IMR-90 (cell line): ENCODE data around the gene NAA80. TPM values are rescaled to one million over a fixed set of nuclear protein-coding genes. Genes with fewer than 3 reads are reported as not detected.
A peak's percentile ranks its signal among the peaks of the same experiment; 100 is the strongest.

Experiments
- ATAC-seq: fragments of 200-7000 bp; cut with Tn5 transposase; 2 replicates; pipeline ENCODE4 v1.9.1; 2020; ENCODE audit warnings: low read depth, mild to moderate bottlenecking, moderate library complexity
- BruUV-seq: library from RNA; stranded (reverse); fragments of 400-500 nt; replicated peaks from 2 replicates; lab custom pipeline; 2021; lab: Mats Ljungman, UMichigan
- CTCF ChIA-PET: fragments of 300-600 bp; formaldehyde crosslinking; extraction: SDS; loops from one replicate; lab custom pipeline; 2021; ENCODE audit warnings: antibody characterized with exemption; lab: Yijun Ruan, JAX
- POLR2A ChIA-PET: fragments of 300-600 bp; sonication (Branson Sonifier 250); formaldehyde crosslinking; loops from one replicate; lab custom pipeline; 2022; ENCODE audit warnings: antibody characterized with exemption; ENCODE audit not compliant: unreplicated experiment; lab: Charles Lee
- DNase-seq: peaks from one replicate; pipeline ENCODE4 v3.0.0; 2013
- H2AFZ ChIP-seq: replicated peaks from 2 replicates; pipeline ENCODE3; 2013; ENCODE audit warnings: low read length, mild to moderate bottlenecking; ENCODE audit not compliant: poor library complexity
- H2AK5ac ChIP-seq: 2 replicates; pipeline ENCODE4 v1.6.1; 2013; ENCODE audit warnings: low read depth, low read length, inconsistent platforms
- H2AK9ac ChIP-seq: replicated peaks from 2 replicates; pipeline ENCODE3; 2013; ENCODE audit warnings: mild to moderate bottlenecking, low read depth, low read length, moderate library complexity; ENCODE audit not compliant: poor library complexity
- H2BK120ac ChIP-seq: 2 replicates; pipeline ENCODE4 v1.6.1; 2013; ENCODE audit warnings: low read depth, low read length, inconsistent platforms
- H2BK15ac ChIP-seq: 3 replicates; pipeline ENCODE4 v1.6.1; 2013; ENCODE audit warnings: low read depth, low read length, inconsistent platforms
- H2BK20ac ChIP-seq: 2 replicates; pipeline ENCODE4 v1.6.1; 2013; ENCODE audit warnings: low read depth, mild to moderate bottlenecking, inconsistent platforms, low read length, moderate library complexity
- H2BK5ac ChIP-seq: 2 replicates; pipeline ENCODE4 v1.6.1; 2013; ENCODE audit warnings: mild to moderate bottlenecking, low read depth, low read length, inconsistent platforms; ENCODE audit not compliant: poor library complexity, severe bottlenecking
- H3K14ac ChIP-seq: replicated peaks from 2 replicates; pipeline ENCODE4 v1.6.1; 2013; ENCODE audit warnings: low read depth, low read length, inconsistent platforms
- H3K18ac ChIP-seq: 2 replicates; pipeline ENCODE4 v1.6.1; 2013; ENCODE audit warnings: low read depth, low read length, control low read depth
- H3K23ac ChIP-seq: 2 replicates; pipeline ENCODE4 v1.6.1; 2013; ENCODE audit warnings: low read depth, low read length, inconsistent platforms
- H3K27ac ChIP-seq: 2 replicates; pipeline ENCODE4 v1.5.1; 2013; ENCODE audit warnings: mild to moderate bottlenecking, control low read depth, low read length; ENCODE audit not compliant: insufficient read depth
- H3K27me3 ChIP-seq: 2 replicates; pipeline ENCODE4 v1.6.1; 2013; ENCODE audit warnings: low read length; ENCODE audit not compliant: control insufficient read depth, insufficient read depth
- H3K36me3 ChIP-seq: 2 replicates; pipeline ENCODE4 v1.6.1; 2013; ENCODE audit warnings: low read length, mixed read lengths; ENCODE audit not compliant: control insufficient read depth, insufficient read depth
- H3K4ac ChIP-seq: 2 replicates; pipeline ENCODE4 v1.6.1; 2013; ENCODE audit warnings: low read depth, low read length, inconsistent platforms
- H3K4me1 ChIP-seq: 2 replicates; pipeline ENCODE4 v1.6.1; 2013; ENCODE audit warnings: low read length, mixed read lengths; ENCODE audit not compliant: control insufficient read depth, insufficient read depth
- H3K4me2 ChIP-seq: 2 replicates; pipeline ENCODE4 v1.6.1; 2013; ENCODE audit warnings: low read depth, mild to moderate bottlenecking, control low read depth, low read length, moderate library complexity
- H3K4me3 ChIP-seq: 2 replicates; pipeline ENCODE4 v1.5.1; 2013; ENCODE audit warnings: low read depth, mild to moderate bottlenecking, control low read depth, low read length, moderate library complexity; ENCODE audit not compliant: insufficient read depth
- H3K56ac ChIP-seq: 2 replicates; pipeline ENCODE4 v1.6.1; 2013; ENCODE audit warnings: low read length, inconsistent platforms; ENCODE audit not compliant: insufficient read depth; ENCODE audit errors: extremely low read depth
- H3K79me1 ChIP-seq, 2 experiments: 2 replicates each; pipeline ENCODE4 v1.6.1; 2013; ENCODE audit warnings: low read length in 2 of 2, inconsistent platforms in 1 of 2, low read depth in 1 of 2
- H3K9ac ChIP-seq: 2 replicates; pipeline ENCODE4 v1.6.1; 2013; ENCODE audit warnings: low read depth, low read length, control low read depth
- H3K9me1 ChIP-seq: 2 replicates; pipeline ENCODE4 v1.6.1; 2013; ENCODE audit warnings: low read length, inconsistent platforms; ENCODE audit not compliant: insufficient read depth
- H3K9me3 ChIP-seq: 2 replicates; pipeline ENCODE4 v1.6.1; 2013; ENCODE audit warnings: low read length; ENCODE audit not compliant: control insufficient read depth, insufficient read depth
- H4K20me1 ChIP-seq: 2 replicates; pipeline ENCODE4 v1.6.1; 2013; ENCODE audit warnings: low read length, inconsistent platforms; ENCODE audit not compliant: insufficient read depth
- H4K5ac ChIP-seq: 2 replicates; pipeline ENCODE4 v1.6.1; 2013; ENCODE audit warnings: mild to moderate bottlenecking, low read depth, low read length, control low read depth
- H4K8ac ChIP-seq, 2 experiments: 2 replicates each; pipeline ENCODE4 v1.6.1; 2013; ENCODE audit warnings: low read depth in 2 of 2, low read length in 2 of 2, control low read depth in 1 of 2, inconsistent platforms in 1 of 2
- H4K91ac ChIP-seq: 2 replicates; pipeline ENCODE4 v1.6.1; 2013; ENCODE audit warnings: low read depth, low read length, inconsistent platforms; ENCODE audit not compliant: insufficient read depth
- BHLHE40 ChIP-seq: fragments of 150-350 bp; IDR thresholded peaks from 2 replicates; pipeline ENCODE4 v1.6.1; 2016; ENCODE audit warnings: mild to moderate bottlenecking, low read depth, low read length
- CEBPB ChIP-seq: IDR thresholded peaks from 2 replicates; pipeline ENCODE4 v1.6.1; 2012; ENCODE audit warnings: low read depth, low read length, improper control_type of control experiment
- CHD1 ChIP-seq: IDR thresholded peaks from 2 replicates; pipeline ENCODE4 v1.6.1; 2012; ENCODE audit warnings: low read depth, low read length, improper control_type of control experiment
- FOS ChIP-seq: fragments of 150-350 bp; IDR thresholded peaks from 2 replicates; pipeline ENCODE4 v1.6.1; 2016; ENCODE audit warnings: low read depth, low read length
- MAFK ChIP-seq: IDR thresholded peaks from 2 replicates; pipeline ENCODE4 v1.6.1; 2012; ENCODE audit warnings: low read depth, low read length, improper control_type of control experiment
- MAZ ChIP-seq: IDR thresholded peaks from 2 replicates; pipeline ENCODE4 v1.6.1; 2012; ENCODE audit warnings: low read depth, mild to moderate bottlenecking, low read length, improper control_type of control experiment, moderate library complexity, borderline replicate concordance
- MXI1 ChIP-seq: IDR thresholded peaks from 2 replicates; pipeline ENCODE4 v1.6.1; 2012; ENCODE audit warnings: low read depth, mild to moderate bottlenecking, low read length, moderate library complexity, borderline replicate concordance
- NFE2L2 ChIP-seq: fragments of 150-350 bp; IDR thresholded peaks from 2 replicates; pipeline ENCODE4 v1.6.1; 2016; ENCODE audit warnings: low read depth, mild to moderate bottlenecking, low read length
- POLR2A ChIP-seq: IDR thresholded peaks from 2 replicates; pipeline ENCODE4 v1.6.1; 2012; ENCODE audit warnings: mild to moderate bottlenecking, low read depth, low read length
- RAD21 ChIP-seq: IDR thresholded peaks from 2 replicates; pipeline ENCODE4 v1.6.1; 2012; ENCODE audit warnings: low read length, improper control_type of control experiment
- RCOR1 ChIP-seq: IDR thresholded peaks from 2 replicates; pipeline ENCODE4 v1.6.1; 2012; ENCODE audit warnings: mild to moderate bottlenecking, low read length, improper control_type of control experiment; ENCODE audit not compliant: insufficient replicate concordance
- RFX5 ChIP-seq: IDR thresholded peaks from 2 replicates; pipeline ENCODE4 v1.8.0; 2012; ENCODE audit warnings: low read depth, mild to moderate bottlenecking, low read length, moderate library complexity
- SMC3 ChIP-seq: fragments of 150-350 bp; IDR thresholded peaks from 2 replicates; pipeline ENCODE4 v1.6.1; 2016; ENCODE audit warnings: low read depth, mild to moderate bottlenecking, antibody characterized with exemption, low read length, moderate library complexity
- WGBS, 2 experiments: methylation state at CpG; one replicate each; pipeline versions ENCODE4 v1.1.5 to v1.1.7; 2013; ENCODE audit warnings: missing lambda C conversion rate in 2 of 2; ENCODE audit not compliant: insufficient read length in 1 of 2; ENCODE audit errors: extremely low coverage in 2 of 2; 5-methylcytosine and 5-hydroxymethylcytosine counted together
- dilution Hi-C: fragments of 300-500 bp; cut with HindIII; formaldehyde crosslinking; loops from one replicate; pipeline ENCODE4 v1.14.3; 2018; ENCODE audit warnings: low sequenced_read_pairs; ENCODE audit not compliant: unreplicated experiment
- in situ Hi-C: fragments of 300-500 bp; cut with MboI; formaldehyde crosslinking; loops from 3 replicates; pipeline ENCODE4 v1.14.3; 2019; ENCODE audit warnings: low sequenced_read_pairs, inconsistent platforms, mixed read lengths
- intact Hi-C: fragments of 100-400 bp; cut with micrococcal nuclease; formaldehyde crosslinking; loops from 2 replicates; pipeline ENCODE4 v1.10.0; 2022
- polyA plus RNA-seq, 3 experiments: library from polyadenylated mRNA; depleted of rRNA; stranded (reverse); fragments of >200 nt; gene quantifications; 2 replicates each; pipeline ENCODE4 v1.2.3, GENCODE V29; 2012; ENCODE audit warnings: low replicate concordance in 1 of 3
- total RNA-seq: library from RNA; depleted of rRNA; stranded (reverse); fragments of >200 nt; gene quantifications from 2 replicates; pipeline ENCODE4 v1.2.3, GENCODE V29; 2012
- TF ChIP-seq, protein P1 (sequence below): conservative IDR thresholded peaks from 2 replicates; pipeline ENCODE4 v1.5.1; 2012; ENCODE audit warnings: mild to moderate bottlenecking, low read depth, low read length, improper control_type of control experiment
- TF ChIP-seq, protein P2 (sequence below): fragments of 150-350 bp; IDR thresholded peaks from 2 replicates; pipeline ENCODE4 v1.6.1; 2016; ENCODE audit warnings: low read depth, mild to moderate bottlenecking, low read length, moderate library complexity, borderline replicate concordance
- TF ChIP-seq, protein P3 (sequence below): fragments of 150-350 bp; IDR thresholded peaks from 2 replicates; pipeline ENCODE4 v1.6.1; 2017; ENCODE audit warnings: mild to moderate bottlenecking, antibody characterized with exemption, low read length, low read depth

The NAA80 gene
- total and polyA plus RNA-seq, 2 of the 4 experiments (the other 2 are of a cell fraction), result 5.0 to 14.4 TPM

DNA sequence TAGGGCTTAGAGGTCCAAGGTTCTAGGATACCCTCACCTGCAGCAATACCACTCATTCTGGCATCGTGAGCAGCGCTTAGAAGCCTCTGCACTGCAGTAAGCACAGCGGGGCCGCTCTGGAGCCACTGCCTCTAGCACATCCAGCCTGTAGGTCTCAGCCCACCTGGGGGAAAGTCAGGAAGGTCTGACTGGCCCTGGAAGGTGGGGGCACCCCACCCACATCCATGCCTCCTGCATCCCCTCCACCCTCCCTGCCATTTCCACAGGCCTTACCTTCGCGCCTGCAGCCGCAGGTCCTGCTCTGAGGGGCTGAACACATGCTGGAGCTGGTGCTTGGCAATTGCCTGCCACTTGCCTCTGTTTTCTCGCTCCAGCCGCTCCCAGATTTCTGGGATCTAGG, 42.3 kb upstream of the NAA80 start:
- CTCF ChIA-PET, result no interaction called here

More for the DNA sequence above, 42.3 kb upstream of the NAA80 start:
- Histone ChIP-seq H3K4me2 (no peak overlapping the region), H3K18ac (no peak overlapping the region), H2BK120ac (no peak overlapping the region), H4K5ac (no peak overlapping the region), H3K4me3 (no peak overlapping the region), H2AFZ (peak overlapping the region; percentile 94), H2BK5ac (no peak overlapping the region), H4K8ac (peak overlapping the region; percentile 59 to 97; a peak in 2 of 4 replicates), H3K9ac (no peak overlapping the region), H4K91ac (no peak overlapping the region), H3K23ac (0 out of 2 replicates have a peak overlapping the region, but pooled peaks have one; percentile 62), H2AK5ac (0 out of 2 replicates have a peak overlapping the region, but pooled peaks have one; percentile 43), H4K20me1 (peaks cover 2% of the 10 kb centered on the region; the same call in 1 of the 2 replicates), H3K14ac (no peak overlapping the region), H2BK15ac (no peak overlapping the region), H3K9me3 (no peaks in the 10 kb centered on the region), H3K27me3 (no peaks in the 10 kb centered on the region), H3K79me1 (peaks cover 8 to 31% of the 10 kb centered on the region in 2 experiments; a peak in 3 of 4 replicates), H3K9me1 (peaks cover 11% of the 10 kb centered on the region), H2AK9ac (peak overlapping the region; percentile 23), H3K56ac (no peak overlapping the region), H3K4me1 (peaks cover 18% of the 10 kb centered on the region), H2BK20ac (no peak overlapping the region), H3K4ac (peak overlapping the region; percentile 81), H3K36me3 (no peaks in the 10 kb centered on the region), H3K27ac (no peak overlapping the region)
- DNase-seq, result no peak
- intact Hi-C loops (no loop called here), in situ Hi-C loops (loop anchor here (25.0 kb wide), 3 partner anchors 1046 to 1821 kb away; partner anchors contain the start of genes ABHD14B, GPR62, MANF and PCBP4), dilution Hi-C loops (no loop called here)
- whole genome bisulfite sequencing, 2 experiments, result 100% methylated on average over 2 of the region's 9 CpGs; no CpG with 5 or more reads in 1 of the 2 experiments
- no peak for TF ChIP-seq RFX5
- TF ChIP-seq POLR2A, result no peak
- TF ChIP-seq RCOR1, result no peak
- no peak for TF ChIP-seq CEBPB
- no peak for TF ChIP-seq MAFK
- TF ChIP-seq, protein P1, sequence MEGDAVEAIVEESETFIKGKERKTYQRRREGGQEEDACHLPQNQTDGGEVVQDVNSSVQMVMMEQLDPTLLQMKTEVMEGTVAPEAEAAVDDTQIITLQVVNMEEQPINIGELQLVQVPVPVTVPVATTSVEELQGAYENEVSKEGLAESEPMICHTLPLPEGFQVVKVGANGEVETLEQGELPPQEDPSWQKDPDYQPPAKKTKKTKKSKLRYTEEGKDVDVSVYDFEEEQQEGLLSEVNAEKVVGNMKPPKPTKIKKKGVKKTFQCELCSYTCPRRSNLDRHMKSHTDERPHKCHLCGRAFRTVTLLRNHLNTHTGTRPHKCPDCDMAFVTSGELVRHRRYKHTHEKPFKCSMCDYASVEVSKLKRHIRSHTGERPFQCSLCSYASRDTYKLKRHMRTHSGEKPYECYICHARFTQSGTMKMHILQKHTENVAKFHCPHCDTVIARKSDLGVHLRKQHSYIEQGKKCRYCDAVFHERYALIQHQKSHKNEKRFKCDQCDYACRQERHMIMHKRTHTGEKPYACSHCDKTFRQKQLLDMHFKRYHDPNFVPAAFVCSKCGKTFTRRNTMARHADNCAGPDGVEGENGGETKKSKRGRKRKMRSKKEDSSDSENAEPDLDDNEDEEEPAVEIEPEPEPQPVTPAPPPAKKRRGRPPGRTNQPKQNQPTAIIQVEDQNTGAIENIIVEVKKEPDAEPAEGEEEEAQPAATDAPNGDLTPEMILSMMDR, result no peak
- TF ChIP-seq, protein P2, sequence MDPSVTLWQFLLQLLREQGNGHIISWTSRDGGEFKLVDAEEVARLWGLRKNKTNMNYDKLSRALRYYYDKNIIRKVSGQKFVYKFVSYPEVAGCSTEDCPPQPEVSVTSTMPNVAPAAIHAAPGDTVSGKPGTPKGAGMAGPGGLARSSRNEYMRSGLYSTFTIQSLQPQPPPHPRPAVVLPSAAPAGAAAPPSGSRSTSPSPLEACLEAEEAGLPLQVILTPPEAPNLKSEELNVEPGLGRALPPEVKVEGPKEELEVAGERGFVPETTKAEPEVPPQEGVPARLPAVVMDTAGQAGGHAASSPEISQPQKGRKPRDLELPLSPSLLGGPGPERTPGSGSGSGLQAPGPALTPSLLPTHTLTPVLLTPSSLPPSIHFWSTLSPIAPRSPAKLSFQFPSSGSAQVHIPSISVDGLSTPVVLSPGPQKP, result no peak
- no peak for TF ChIP-seq SMC3
- no peak for TF ChIP-seq MXI1
- no peak for TF ChIP-seq NFE2L2
- TF ChIP-seq RAD21, result no peak
- TF ChIP-seq MAZ, result no peak
- TF ChIP-seq, protein P3, sequence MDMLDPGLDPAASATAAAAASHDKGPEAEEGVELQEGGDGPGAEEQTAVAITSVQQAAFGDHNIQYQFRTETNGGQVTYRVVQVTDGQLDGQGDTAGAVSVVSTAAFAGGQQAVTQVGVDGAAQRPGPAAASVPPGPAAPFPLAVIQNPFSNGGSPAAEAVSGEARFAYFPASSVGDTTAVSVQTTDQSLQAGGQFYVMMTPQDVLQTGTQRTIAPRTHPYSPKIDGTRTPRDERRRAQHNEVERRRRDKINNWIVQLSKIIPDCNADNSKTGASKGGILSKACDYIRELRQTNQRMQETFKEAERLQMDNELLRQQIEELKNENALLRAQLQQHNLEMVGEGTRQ, result no peak
- no peak for TF ChIP-seq FOS
- no peak for TF ChIP-seq BHLHE40
- TF ChIP-seq CHD1, result no peak
- ATAC-seq, result no peak
- POLR2A ChIA-PET, result no interaction called here
- no TSS peak for BruUV-seq
